Uterus (tissue), 4 donors: ENCODE data around the gene MAGI3. TPM values are rescaled to one million over a fixed set of nuclear protein-coding genes. Genes with fewer than 3 reads are reported as not detected.

ENCODE experiments used
- DNase-seq, 2 donors: peaks; one replicate each; pipeline ENCODE4 v3.0.0-alpha.2; 2019 to 2020
- H3K27ac ChIP-seq, 2 donors: fragments of 200-600 bp; sonication (generic); 1 replicate in 1 of 2; 2 replicates in 1 of 2; pipeline ENCODE4 v1.5.1; 2016 to 2018
- H3K27me3 ChIP-seq, 2 donors: fragments of 200-600 bp; sonication (generic); one replicate each; pipeline ENCODE4 v1.5.1; 2018 to 2019; ENCODE audit warnings: control low read depth in 1 of 2
- H3K36me3 ChIP-seq, 2 donors: fragments of 200-600 bp; sonication (generic); one replicate each; pipeline ENCODE4 v1.5.1; 2019; ENCODE audit warnings: control low read depth in 1 of 2
- H3K4me1 ChIP-seq, 2 donors: fragments of 200-600 bp; sonication (generic); one replicate each; pipeline ENCODE4 v1.5.1; 2018 to 2019; ENCODE audit warnings: control low read depth in 1 of 2
- H3K4me3 ChIP-seq, 2 donors: fragments of 200-600 bp; sonication (generic); 1 replicate in 1 of 2; 2 replicates in 1 of 2; pipeline ENCODE4 v1.5.1; 2018 to 2019; ENCODE audit warnings: mild to moderate bottlenecking in 1 of 2
- H3K9me3 ChIP-seq, 2 donors: fragments of 200-600 bp; sonication (generic); one replicate each; pipeline ENCODE4 v1.5.1; 2019; ENCODE audit warnings: control low read depth in 1 of 2
- CTCF ChIP-seq, 4 experiments: fragments of 200-600 bp in 2 of 4; fragments of 450-650 bp in 2 of 4; sonication (generic) in 2 of 4; IDR thresholded peaks; one replicate each; pipeline ENCODE4 v1.5.1; 2016 to 2019; ENCODE audit warnings: antibody characterized with exemption in 4 of 4, mild to moderate bottlenecking in 2 of 4, moderate library complexity in 1 of 4
- POLR2A ChIP-seq, 2 donors: fragments of 450-650 bp; IDR thresholded peaks; one replicate each; pipeline ENCODE4 v1.6.1; 2016; ENCODE audit warnings: antibody characterized with exemption in 2 of 2, mild to moderate bottlenecking in 1 of 2, moderate library complexity in 1 of 2
- intact Hi-C: fragments of 100-400 bp; cut with DNase I; formaldehyde crosslinking; loops from one replicate; pipeline ENCODE4 v1.15.1; 2023; ENCODE audit warnings: low total_unique reads
- total RNA-seq, 4 donors: library from RNA; depleted of rRNA in 3 of 4; stranded (reverse); fragments of >200 nt in 3 of 4; gene quantifications; one replicate each; pipeline versions ENCODE4 v1.1.0 to v1.2.4, GENCODE V29; 2014 to 2023
- donor health status: DM: yes; HTN: yes; CAD: no.

MAGI3 gene
- total RNA-seq, 4 donors from 2014 or later, result 12.4 to 37.5 (median 26.4) TPM

- TF ChIP-seq CTCF (IDR thresholded peaks at IDR 0.05) (no peak), POLR2A (IDR thresholded peaks at IDR 0.05) (no peak)
- DNase-seq, result no peak
- intact Hi-C loops, result no loop called here
- H3K9me3 ChIP-seq, result peaks cover 0 to 4% of the 10 kb centered on the region in 2 donors
- no peaks in the 10 kb centered on the region for H3K27me3 ChIP-seq
- H3K27ac ChIP-seq, result no peak overlapping the region
- no peaks in the 10 kb centered on the region for H3K4me1 ChIP-seq
- H3K4me3 ChIP-seq, result no peak overlapping the region
- no peaks in the 10 kb centered on the region for H3K36me3 ChIP-seq
Measured at GRCh38 chr1:113630340-113631327, 240.3 kb downstream of the MAGI3 start.

GRCh38 chr1:113641396-113641795 lies 251.1 kb downstream of the MAGI3 start:
- intact Hi-C loops, result no loop called here
- no peaks in the 10 kb centered on the region for H3K36me3 ChIP-seq
- H3K27me3 ChIP-seq, result no peaks in the 10 kb centered on the region

GRCh38 chr1:113647164-113647563 lies 256.8 kb downstream of the MAGI3 start:
- no peak for DNase-seq

More at GRCh38 chr1:113641396-113641795, 251.1 kb downstream of the MAGI3 start:
- Histone ChIP-seq H3K27ac (no peak overlapping the region), H3K9me3 (no peaks in the 10 kb centered on the region), H3K4me3 (no peak overlapping the region), H3K4me1 (no peaks in the 10 kb centered on the region)
- no peak for DNase-seq
- TF ChIP-seq CTCF (IDR thresholded peaks at IDR 0.05) (no peak), POLR2A (IDR thresholded peaks at IDR 0.05) (no peak)

GRCh38 chr1:113648478-113648877 lies 258.2 kb downstream of the MAGI3 start:
- no peaks in the 10 kb centered on the region for H3K36me3 ChIP-seq
- no peaks in the 10 kb centered on the region for H3K9me3 ChIP-seq
- no peak overlapping the region for H3K27ac ChIP-seq
- TF ChIP-seq CTCF (IDR thresholded peaks at IDR 0.05), result no peak
- intact Hi-C loops, result no loop called here
- no peaks in the 10 kb centered on the region for H3K27me3 ChIP-seq
- H3K4me1 ChIP-seq, result no peaks in the 10 kb centered on the region
- H3K4me3 ChIP-seq, result no peak overlapping the region
- no peak for DNase-seq

More at GRCh38 chr1:113647164-113647563, 256.8 kb downstream of the MAGI3 start:
- Histone ChIP-seq H3K4me1 (no peaks in the 10 kb centered on the region), H3K9me3 (no peaks in the 10 kb centered on the region), H3K27me3 (no peaks in the 10 kb centered on the region), H3K27ac (no peak overlapping the region), H3K36me3 (no peaks in the 10 kb centered on the region), H3K4me3 (no peak overlapping the region)
- TF ChIP-seq POLR2A (IDR thresholded peaks at IDR 0.05) (no peak), CTCF (IDR thresholded peaks at IDR 0.05) (no peak)
- intact Hi-C loops, result no loop called here

GRCh38 chr1:113652771-113653170 lies 262.5 kb downstream of the MAGI3 start:
- no peak overlapping the region for H3K4me3 ChIP-seq
- no peaks in the 10 kb centered on the region for H3K4me1 ChIP-seq
- TF ChIP-seq CTCF (IDR thresholded peaks at IDR 0.05) (no peak), POLR2A (IDR thresholded peaks at IDR 0.05) (no peak)
- no peaks in the 10 kb centered on the region for H3K27me3 ChIP-seq
- H3K9me3 ChIP-seq, result no peaks in the 10 kb centered on the region
- no peak overlapping the region for H3K27ac ChIP-seq
- no peaks in the 10 kb centered on the region for H3K36me3 ChIP-seq
- intact Hi-C loops, result no loop called here
- no peak for DNase-seq
